GM12864 (cell line): ENCODE measurements around the gene EVL.
A peak's percentile ranks its signal among the peaks of the same experiment; 100 is the strongest.

Experiments used
- DNase-seq: peaks from one replicate; pipeline ENCODE4 v3.0.0-alpha.2; 2011; ENCODE audit warnings: low read depth
- H3K4me3 ChIP-seq: 2 replicates; pipeline ENCODE4 v1.5.1; 2011; ENCODE audit warnings: mild to moderate bottlenecking, low read depth, low read length, control low read depth
- CTCF ChIP-seq: IDR thresholded peaks from 2 replicates; pipeline ENCODE4 v1.5.1; 2011; ENCODE audit warnings: low read depth, mild to moderate bottlenecking, moderate library complexity, low read length, control low read depth, inconsistent platforms; ENCODE audit errors: missing control alignments

The EVL gene

GRCh38 chr14:100071545-100071944, 6.3 kb downstream of the EVL start:
- DNase-seq: no peak
- no peak overlapping the region for H3K4me3 ChIP-seq
- TF ChIP-seq CTCF: no peak

GRCh38 chr14:100072783-100073346, 7.6 kb downstream of the EVL start:
- peak; percentile 70 for TF ChIP-seq CTCF
- no peak for DNase-seq
- peak overlapping the region; percentile 36 for H3K4me3 ChIP-seq

GRCh38 chr14:100073576-100074430, 8.6 kb downstream of the EVL start:
- TF ChIP-seq CTCF: no peak
- DNase-seq: no peak
- H3K4me3 ChIP-seq: no peak overlapping the region

GRCh38 chr14:100074431-100075100, 9.3 kb downstream of the EVL start:
- H3K4me3 ChIP-seq: no peak overlapping the region
- DNase-seq: no peak
- no peak for TF ChIP-seq CTCF

- no peak for DNase-seq
- no peak for TF ChIP-seq CTCF
- no peak overlapping the region for H3K4me3 ChIP-seq
These were observed 10.5 kb downstream of the EVL start for GRCh38 chr14:100075681-100076080.

GRCh38 chr14:100076133-100076532, 10.9 kb downstream of the EVL start:
- TF ChIP-seq CTCF: peak; percentile 59
- no peak for DNase-seq
- no peak overlapping the region for H3K4me3 ChIP-seq
